OCI-LY3 (cell line): Measurements from ENCODE around the gene RTN3.

Source experiments
- CTCF ChIP-seq: fragments of 200-600, 300-600 bp; sonication (generic); IDR thresholded peaks from 2 replicates; pipeline ENCODE4 v1.5.1; 2014; ENCODE audit warnings: antibody characterized with exemption, low read length, low read depth
- EZH2phosphoT487 ChIP-seq: fragments of 200-600 bp; shearing (Covaris generic); IDR thresholded peaks from 2 replicates; pipeline ENCODE4 v1.6.1; 2018; ENCODE audit warnings: antibody characterized with exemption, mixed run types, low read depth

GRCh38 chr11:63643205-63643604 lies 38.1 kb upstream of the RTN3 start:
- no peak for TF ChIP-seq CTCF
- TF ChIP-seq EZH2phosphoT487: no peak
